ENCODE results near the gene CRX. TPM values are rescaled to one million over a fixed set of nuclear protein-coding genes. Genes with fewer than 3 reads are reported as not detected.

The CRX gene
- total and polyA plus RNA-seq, 2 of the 13 experiments (the other 11 are each of a cell fraction or from before 2014, with no cell fraction given) = not detected

GRCh38 chr19:47886010-47886559 lies 64.3 kb downstream of the CRX start, which contains the start of gene SULT2A1 (continued):
- TF ChIP-seq, protein P1, sequence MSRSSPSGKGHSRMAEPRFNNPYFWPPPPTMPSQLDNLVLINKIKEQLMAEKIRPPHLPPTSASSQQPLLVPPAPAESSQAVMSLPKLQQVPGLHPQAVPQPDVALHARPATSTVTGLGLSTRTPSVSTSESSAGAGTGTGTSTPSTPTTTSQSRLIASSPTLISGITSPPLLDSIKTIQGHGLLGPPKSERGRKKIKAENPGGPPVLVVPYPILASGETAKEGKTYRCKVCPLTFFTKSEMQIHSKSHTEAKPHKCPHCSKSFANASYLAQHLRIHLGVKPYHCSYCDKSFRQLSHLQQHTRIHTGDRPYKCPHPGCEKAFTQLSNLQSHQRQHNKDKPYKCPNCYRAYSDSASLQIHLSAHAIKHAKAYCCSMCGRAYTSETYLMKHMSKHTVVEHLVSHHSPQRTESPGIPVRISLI (CRISPR knock-in tag; IDR thresholded peaks at IDR 0.05; ENCODE audit: borderline replicate concordance) = peak; percentile 52; the same call in 1 of the 2 replicates
- no peak for TF ChIP-seq SOX6 (IDR thresholded peaks at IDR 0.05)
- TF ChIP-seq SOX6 (CRISPR knock-in tag; IDR thresholded peaks at IDR 0.05) = peak; percentile 88
- TF ChIP-seq SUZ12 (IDR thresholded peaks at IDR 0.05; ENCODE audit: low read depth, low read length) = no peak
- TF ChIP-seq ZNF225 (CRISPR knock-in tag; IDR thresholded peaks at IDR 0.05) = no peak
- peak; percentile 45 for TF ChIP-seq ZNF781 (CRISPR knock-in tag; IDR thresholded peaks at IDR 0.05; ENCODE audit: borderline replicate concordance, not compliant biosample characterization)
- no peak for TF ChIP-seq ZNF615 (CRISPR knock-in tag; IDR thresholded peaks at IDR 0.05; ENCODE audit: borderline replicate concordance)
- no peak for TF ChIP-seq GPBP1L1 (CRISPR knock-in tag; IDR thresholded peaks at IDR 0.05)
- 0 out of 2 replicates have a peak, but pooled peaks have one; percentile 45 for TF ChIP-seq MXD4 (CRISPR knock-in tag; IDR thresholded peaks at IDR 0.05)
- TF ChIP-seq, protein P2, sequence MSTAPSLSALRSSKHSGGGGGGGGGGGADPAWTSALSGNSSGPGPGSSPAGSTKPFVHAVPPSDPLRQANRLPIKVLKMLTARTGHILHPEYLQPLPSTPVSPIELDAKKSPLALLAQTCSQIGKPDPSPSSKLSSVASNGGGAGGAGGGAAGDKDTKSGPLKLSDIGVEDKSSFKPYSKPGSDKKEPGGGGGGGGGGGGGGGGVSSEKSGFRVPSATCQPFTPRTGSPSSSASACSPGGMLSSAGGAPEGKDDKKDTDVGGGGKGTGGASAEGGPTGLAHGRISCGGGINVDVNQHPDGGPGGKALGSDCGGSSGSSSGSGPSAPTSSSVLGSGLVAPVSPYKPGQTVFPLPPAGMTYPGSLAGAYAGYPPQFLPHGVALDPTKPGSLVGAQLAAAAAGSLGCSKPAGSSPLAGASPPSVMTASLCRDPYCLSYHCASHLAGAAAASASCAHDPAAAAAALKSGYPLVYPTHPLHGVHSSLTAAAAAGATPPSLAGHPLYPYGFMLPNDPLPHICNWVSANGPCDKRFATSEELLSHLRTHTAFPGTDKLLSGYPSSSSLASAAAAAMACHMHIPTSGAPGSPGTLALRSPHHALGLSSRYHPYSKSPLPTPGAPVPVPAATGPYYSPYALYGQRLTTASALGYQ (CRISPR knock-in tag; IDR thresholded peaks at IDR 0.05) = peak; percentile 85; the same call in 1 of the 2 replicates
- no peak for TF ChIP-seq ATAD3A (CRISPR knock-in tag; IDR thresholded peaks at IDR 0.05)
- peak; percentile 67; the same call in 1 of the 2 replicates for TF ChIP-seq KDM3A (CRISPR knock-in tag; IDR thresholded peaks at IDR 0.05; ENCODE audit: low read depth)
- TF ChIP-seq ZBED4 (CRISPR knock-in tag; IDR thresholded peaks at IDR 0.05; ENCODE audit: borderline replicate concordance) = peak; percentile 51; the same call in 1 of the 2 replicates
- TF ChIP-seq NONO (IDR thresholded peaks at IDR 0.05) = no peak
- TF ChIP-seq NONO (CRISPR knock-in tag; conservative IDR thresholded peaks at IDR 0.05) = peak; percentile 61
- peak; percentile 58; the same call in 1 of the 2 replicates for TF ChIP-seq ZMYM3 (CRISPR knock-in tag; IDR thresholded peaks at IDR 0.05)
- peak; percentile 84; the same call in 1 of the 2 replicates for TF ChIP-seq ZBTB20 (CRISPR knock-in tag; IDR thresholded peaks at IDR 0.05; ENCODE audit: borderline replicate concordance, low read depth)
- TF ChIP-seq SRY (CRISPR knock-in tag; IDR thresholded peaks at IDR 0.05) = no peak
- TF ChIP-seq ZNF101 (CRISPR knock-in tag; IDR thresholded peaks at IDR 0.05; ENCODE audit: borderline replicate concordance, low read depth) = no peak
- no peak for TF ChIP-seq RELA (CRISPR knock-in tag; IDR thresholded peaks at IDR 0.05)
- TF ChIP-seq ATF7-NPFF (CRISPR knock-in tag; IDR thresholded peaks at IDR 0.05; ENCODE audit: low read depth) = 0 out of 2 replicates have a peak, but pooled peaks have one; percentile 28
- no peak for TF ChIP-seq IKZF4 (CRISPR knock-in tag; IDR thresholded peaks at IDR 0.05; ENCODE audit: borderline replicate concordance, low read depth, not compliant biosample characterization)

All from HepG2 (cell line).